Activated naive CD4-positive, alpha-beta T cell treated with anti-CD3 and anti-CD28 coated beads for 36 hours (primary cell): ENCODE results near the gene KLHL36. TPM values are rescaled to one million over a fixed set of nuclear protein-coding genes. Genes with fewer than 3 reads are reported as not detected.
"Not testable (repeated sequence)": the region's sequence is repeated elsewhere in the genome, so short reads cannot be mapped to it uniquely, and the experiment has no call there.

Experiments used
- CTCF ChIA-PET: fragments of 350-600 bp; sonication (Branson Sonifier 250); formaldehyde crosslinking; loops from one replicate; lab custom pipeline; 2021; ENCODE audit warnings: antibody characterized with exemption; lab: Charles Lee
- DNase-seq: peaks from one replicate; pipeline ENCODE4 v3.0.0-alpha.2; 2020
- H3K27ac Mint-ChIP-seq: one replicate; pipeline ENCODE4 v1.8.0; 2021; ENCODE audit warnings: mild to moderate bottlenecking, mixed read lengths
- H3K27me3 Mint-ChIP-seq: one replicate; pipeline ENCODE4 v1.8.0; 2021; ENCODE audit warnings: low read depth, mixed read lengths
- H3K36me3 Mint-ChIP-seq: one replicate; pipeline ENCODE4 v1.8.0; 2021; ENCODE audit warnings: low read depth, mixed read lengths
- H3K4me1 Mint-ChIP-seq: one replicate; pipeline ENCODE4 v1.8.0; 2021; ENCODE audit warnings: low read depth, mixed read lengths
- H3K4me3 Mint-ChIP-seq: one replicate; pipeline ENCODE4 v1.8.0; 2021; ENCODE audit warnings: mild to moderate bottlenecking, moderate library complexity, mixed read lengths
- H3K9me3 Mint-ChIP-seq: one replicate; pipeline ENCODE4 v1.8.0; 2021; ENCODE audit warnings: mixed read lengths
- intact Hi-C: fragments of 100-400 bp; cut with micrococcal nuclease; formaldehyde crosslinking; loops from one replicate; pipeline ENCODE4 v1.15.1; 2023
- total RNA-seq, 2 experiments: library from RNA; stranded (reverse); gene quantifications; one replicate each; pipeline ENCODE4 v1.2.3, GENCODE V29; 2021

KLHL36 gene
- total RNA-seq, 2 experiments from 2014 or later: 45.7 to 50.3 TPM

- Mint-ChIP-seq H3K4me1 (peaks cover 35% of the 10 kb centered on the region), H3K36me3 (peaks cover 33% of the 10 kb centered on the region), H3K27me3 (no peaks in the 10 kb centered on the region), H3K9me3 (no peaks in the 10 kb centered on the region), H3K27ac (peak within 1 kb of the TSS; percentile 77), H3K4me3 (peak within 1 kb of the TSS; percentile 96)
- peak; percentile 96 for DNase-seq
- intact Hi-C loops: loop anchor here (1.0 kb wide), 4 partner anchors 10 to 107 kb away; no protein-coding TSS in a partner anchor
- CTCF ChIA-PET: interaction anchor here (9.3 kb wide), 1 partner anchor 106 kb away, joined by 141 read pairs; no protein-coding TSS in a partner anchor
These were observed 30.3 kb upstream of the KLHL36 start, which contains the start of gene COTL1 for GRCh38 chr16:84617791-84618580. COTL1 (minus strand) TSS chr16:84618078; CDS start chr16:84617914, 164 bp downstream.

GRCh38 chr16:84618581-84619460 lies 29.5 kb upstream of the KLHL36 start:
- Mint-ChIP-seq H3K27ac (no peak overlapping the region), H3K36me3 (peaks cover 27% of the 10 kb centered on the region), H3K9me3 (no peaks in the 10 kb centered on the region), H3K4me3 (peak overlapping the region; percentile 36), H3K4me1 (peaks cover 27% of the 10 kb centered on the region), H3K27me3 (no peaks in the 10 kb centered on the region)
- intact Hi-C loops: loop anchor here (1.0 kb wide), 3 partner anchors 25 to 108 kb away; no protein-coding TSS in a partner anchor
- CTCF ChIA-PET: interaction anchor here (9.3 kb wide), 1 partner anchor 107 kb away, joined by 141 read pairs; no protein-coding TSS in a partner anchor
- DNase-seq: no peak

- peaks cover 10% of the 10 kb centered on the region for H3K36me3 Mint-ChIP-seq
- H3K27ac Mint-ChIP-seq, H3K4me3 Mint-ChIP-seq, H3K27me3 Mint-ChIP-seq, intact Hi-C loops, H3K9me3 Mint-ChIP-seq, DNase-seq, H3K4me1 Mint-ChIP-seq: not testable (repeated sequence)
- CTCF ChIA-PET: interaction anchor here (0.7 to 9.3 kb wide), 13 partner anchors 8 to 189 kb away, joined by 3 to 141 read pairs (median 5); partner anchors contain the start of gene MEAK7
These were observed 27.4 kb upstream of the KLHL36 start for GRCh38 chr16:84620913-84621312.

DNA sequence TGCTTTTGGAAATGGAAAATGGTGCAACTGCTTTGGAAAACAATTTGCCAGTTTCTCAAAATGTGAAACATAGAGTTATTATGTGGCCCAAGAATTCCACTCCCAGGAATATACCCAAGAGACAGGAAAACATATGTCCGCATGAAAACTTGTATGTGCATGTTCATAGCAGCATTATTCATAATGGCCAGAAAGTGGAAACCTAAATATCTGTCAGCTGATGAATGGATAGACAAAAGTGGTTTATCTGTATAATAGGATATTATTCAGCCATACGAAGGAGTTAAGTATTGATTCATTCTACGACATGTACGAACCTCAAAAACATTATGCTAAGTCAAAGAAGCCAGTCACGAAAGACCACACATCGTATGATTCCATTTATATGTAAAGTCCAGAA lies 22.8 kb upstream of the KLHL36 start:
- H3K4me3 Mint-ChIP-seq: no peak overlapping the region
- peaks cover 13% of the 10 kb centered on the region for H3K4me1 Mint-ChIP-seq
- no peaks in the 10 kb centered on the region for H3K9me3 Mint-ChIP-seq
- CTCF ChIA-PET: interaction anchor here (9.3 kb wide), 1 partner anchor 114 kb away, joined by 141 read pairs; no protein-coding TSS in a partner anchor
- H3K27ac Mint-ChIP-seq: no peak overlapping the region
- H3K36me3 Mint-ChIP-seq: no peaks in the 10 kb centered on the region
- no peaks in the 10 kb centered on the region for H3K27me3 Mint-ChIP-seq
- intact Hi-C loops: no loop called here
- DNase-seq: no peak

- Mint-ChIP-seq H3K27me3 (no peaks in the 10 kb centered on the region), H3K4me1 (peaks cover 29% of the 10 kb centered on the region), H3K4me3 (no peak overlapping the region), H3K9me3 (no peaks in the 10 kb centered on the region), H3K36me3 (no peaks in the 10 kb centered on the region), H3K27ac (no peak overlapping the region)
- CTCF ChIA-PET: interaction anchor here (1.0 to 1.6 kb wide), 3 partner anchors 7 to 117 kb away, joined by 3 read pairs; no protein-coding TSS in a partner anchor
- intact Hi-C loops: no loop called here
- no peak for DNase-seq
These were observed 20.0 kb upstream of the KLHL36 start for GRCh38 chr16:84628226-84628731.

- H3K27me3 Mint-ChIP-seq: no peaks in the 10 kb centered on the region
- no peak overlapping the region for H3K27ac Mint-ChIP-seq
- DNase-seq: peak; percentile 37
- intact Hi-C loops: no loop called here
- H3K9me3 Mint-ChIP-seq: no peaks in the 10 kb centered on the region
- no peaks in the 10 kb centered on the region for H3K36me3 Mint-ChIP-seq
- peaks cover 29% of the 10 kb centered on the region for H3K4me1 Mint-ChIP-seq
- H3K4me3 Mint-ChIP-seq: no peak overlapping the region
- CTCF ChIA-PET: interaction anchor here (0.9 to 1.6 kb wide), 5 partner anchors 9 to 109 kb away, joined by 3 to 7 read pairs (median 3); no protein-coding TSS in a partner anchor
These were observed 18.7 kb upstream of the KLHL36 start for GRCh38 chr16:84629580-84629979.

DNA sequence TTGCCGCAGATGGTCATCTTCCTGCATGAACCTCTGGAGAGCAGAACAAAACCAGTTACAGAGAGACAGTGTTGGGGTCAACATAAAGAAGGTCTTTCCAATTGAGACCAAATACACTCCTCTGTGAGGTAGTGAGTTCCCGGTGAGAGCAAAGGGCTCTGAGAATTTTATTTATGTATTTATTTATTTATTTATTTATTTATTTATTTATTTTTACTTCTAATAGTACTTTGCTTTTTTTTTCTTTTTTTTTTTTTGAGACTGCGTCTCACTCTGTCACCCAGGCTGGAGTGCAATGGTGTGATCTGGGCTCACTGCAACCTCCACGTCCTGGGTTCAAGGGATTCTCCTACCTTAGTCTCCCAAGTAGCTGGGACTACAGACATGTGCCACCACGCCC lies 18.3 kb upstream of the KLHL36 start:
- intact Hi-C loops: no loop called here
- H3K36me3 Mint-ChIP-seq: no peaks in the 10 kb centered on the region
- H3K27me3 Mint-ChIP-seq: no peaks in the 10 kb centered on the region
- H3K4me3 Mint-ChIP-seq: no peak overlapping the region
- CTCF ChIA-PET: interaction anchor here (0.9 to 1.6 kb wide), 5 partner anchors 9 to 109 kb away, joined by 3 to 7 read pairs (median 3); no protein-coding TSS in a partner anchor
- no peaks in the 10 kb centered on the region for H3K9me3 Mint-ChIP-seq
- H3K27ac Mint-ChIP-seq: no peak overlapping the region
- H3K4me1 Mint-ChIP-seq: peaks cover 29% of the 10 kb centered on the region
- no peak for DNase-seq

- Mint-ChIP-seq H3K27me3 (no peaks in the 10 kb centered on the region), H3K4me1 (peaks cover 29% of the 10 kb centered on the region), H3K27ac (peak overlapping the region; percentile 65), H3K4me3 (peak overlapping the region; percentile 28), H3K9me3 (no peaks in the 10 kb centered on the region), H3K36me3 (no peaks in the 10 kb centered on the region)
- no peak for DNase-seq
- intact Hi-C loops: no loop called here
- CTCF ChIA-PET: interaction anchor here (1.1 to 1.5 kb wide), 3 partner anchors 41 to 108 kb away, joined by 3 to 7 read pairs (median 6); no protein-coding TSS in a partner anchor
These were observed 17.7 kb upstream of the KLHL36 start for GRCh38 chr16:84630446-84631152.

GRCh38 chr16:84631153-84631466 lies 17.2 kb upstream of the KLHL36 start:
- no peaks in the 10 kb centered on the region for H3K27me3 Mint-ChIP-seq
- H3K4me1 Mint-ChIP-seq: peaks cover 29% of the 10 kb centered on the region
- H3K9me3 Mint-ChIP-seq: no peaks in the 10 kb centered on the region
- no peaks in the 10 kb centered on the region for H3K36me3 Mint-ChIP-seq
- CTCF ChIA-PET: interaction anchor here (0.6 kb wide), 1 partner anchor 8 kb away, joined by 4 read pairs; no protein-coding TSS in a partner anchor
- H3K27ac Mint-ChIP-seq: no peak overlapping the region
- no peak for DNase-seq
- intact Hi-C loops: no loop called here
- H3K4me3 Mint-ChIP-seq: no peak overlapping the region

GRCh38 chr16:84631886-84632285 lies 16.4 kb upstream of the KLHL36 start:
- CTCF ChIA-PET: interaction anchor here (0.6 kb wide), 1 partner anchor 9 kb away, joined by 4 read pairs; no protein-coding TSS in a partner anchor
- H3K27me3 Mint-ChIP-seq: no peaks in the 10 kb centered on the region
- H3K9me3 Mint-ChIP-seq: no peaks in the 10 kb centered on the region
- H3K4me1 Mint-ChIP-seq: peaks cover 29% of the 10 kb centered on the region
- intact Hi-C loops: no loop called here
- H3K4me3 Mint-ChIP-seq: no peak overlapping the region
- H3K27ac Mint-ChIP-seq: no peak overlapping the region
- no peaks in the 10 kb centered on the region for H3K36me3 Mint-ChIP-seq
- DNase-seq: no peak

DNA sequence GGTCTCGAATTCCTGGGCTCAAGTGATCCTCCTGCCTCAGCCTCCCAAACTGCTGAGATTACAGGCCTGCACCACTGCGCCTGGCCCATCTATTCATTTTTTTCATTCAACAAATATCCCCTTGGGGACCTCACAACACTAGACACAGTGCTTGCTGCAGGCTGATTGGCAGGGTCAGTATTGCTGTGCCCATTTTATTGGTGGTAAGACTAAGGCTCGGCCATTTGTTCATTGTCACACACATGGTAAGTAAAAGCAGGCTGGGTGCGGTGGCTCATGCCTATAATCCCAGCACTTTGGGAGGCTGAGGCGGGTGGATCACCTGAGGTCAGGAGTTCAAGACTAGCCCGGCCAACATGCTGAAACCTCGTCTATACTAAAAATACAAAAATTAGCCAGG lies 15.4 kb upstream of the KLHL36 start:
- H3K4me3 Mint-ChIP-seq, H3K9me3 Mint-ChIP-seq, CTCF ChIA-PET, intact Hi-C loops, H3K27me3 Mint-ChIP-seq, DNase-seq, H3K36me3 Mint-ChIP-seq, H3K27ac Mint-ChIP-seq: not testable (repeated sequence)
- H3K4me1 Mint-ChIP-seq: peaks cover 34% of the 10 kb centered on the region
